Liver (tissue), 9 donors: ENCODE data around the gene ZNF132. TPM values are rescaled to one million over a fixed set of nuclear protein-coding genes. Genes with fewer than 3 reads are reported as not detected.

Experiments used
- DNase-seq: peaks from one replicate; pipeline ENCODE4 v3.0.0-alpha.2; 2017; ENCODE audit warnings: low spot score
- H3K27ac ChIP-seq, 2 donors: one replicate each; pipeline ENCODE4 v1.7.0; 2013; ENCODE audit warnings: inconsistent platforms in 2 of 2, low read length in 2 of 2, control low read depth in 1 of 2, low read depth in 1 of 2, mild to moderate bottlenecking in 1 of 2
- H3K27me3 ChIP-seq, 4 donors: one replicate each; pipeline versions ENCODE4 v1.6.1 to v1.7.0; 2013; ENCODE audit warnings: low read length in 3 of 4, inconsistent platforms in 1 of 4, mild to moderate bottlenecking in 1 of 4, moderate library complexity in 1 of 4; ENCODE audit not compliant: control insufficient read depth in 4 of 4, insufficient read depth in 4 of 4
- H3K36me3 ChIP-seq, 4 donors: one replicate each; pipeline versions ENCODE4 v1.6.1 to v1.7.0; 2013; ENCODE audit warnings: low read length in 3 of 4, mild to moderate bottlenecking in 3 of 4, low read depth in 1 of 4, moderate library complexity in 1 of 4; ENCODE audit not compliant: control insufficient read depth in 4 of 4, insufficient read depth in 3 of 4
- H3K4me1 ChIP-seq, 4 donors: one replicate each; pipeline versions ENCODE4 v1.6.1 to v1.7.0; 2013; ENCODE audit warnings: low read length in 3 of 4, mild to moderate bottlenecking in 3 of 4, moderate library complexity in 1 of 4; ENCODE audit not compliant: control insufficient read depth in 4 of 4, insufficient read depth in 4 of 4
- H3K4me3 ChIP-seq, 3 donors: one replicate each; pipeline versions ENCODE4 v1.6.1 to v1.7.0; 2013; ENCODE audit warnings: low read length in 3 of 3, control low read depth in 1 of 3, low read depth in 1 of 3, mild to moderate bottlenecking in 1 of 3
- H3K9ac ChIP-seq, 2 donors: one replicate each; pipeline ENCODE4 v1.7.0; 2013; ENCODE audit warnings: low read length in 2 of 2, mild to moderate bottlenecking in 2 of 2, moderate library complexity in 2 of 2, control low read depth in 1 of 2, low read depth in 1 of 2
- H3K9me3 ChIP-seq, 4 donors: one replicate each; pipeline versions ENCODE4 v1.6.1 to v1.7.0; 2013; ENCODE audit warnings: low read length in 3 of 4; ENCODE audit not compliant: control insufficient read depth in 4 of 4
- EGR1 ChIP-seq, 2 donors: IDR thresholded peaks; 2 replicates each; pipeline ENCODE4 v1.6.1; 2016 to 2018; ENCODE audit warnings: antibody characterized with exemption in 2 of 2, low read depth in 2 of 2
- FOXA1 ChIP-seq: IDR thresholded peaks from 2 replicates; pipeline ENCODE4 v1.6.1; 2016; ENCODE audit warnings: antibody characterized with exemption
- FOXA2 ChIP-seq: IDR thresholded peaks from 2 replicates; pipeline ENCODE4 v1.6.1; 2016; ENCODE audit warnings: antibody characterized with exemption
- GABPA ChIP-seq, 2 donors: IDR thresholded peaks in 1 of 2; conservative IDR thresholded peaks in 1 of 2; 2 replicates each; pipeline ENCODE4 v1.6.1; 2016; ENCODE audit warnings: antibody characterized with exemption in 2 of 2, mild to moderate bottlenecking in 1 of 2, moderate library complexity in 1 of 2
- HNF4G ChIP-seq: IDR thresholded peaks from 2 replicates; pipeline ENCODE4 v1.6.1; 2016; ENCODE audit warnings: antibody characterized with exemption
- JUND ChIP-seq, 2 donors: IDR thresholded peaks; 2 replicates each; pipeline ENCODE4 v1.6.1; 2016; ENCODE audit warnings: antibody characterized with exemption in 2 of 2
- NR2F2 ChIP-seq: IDR thresholded peaks from 2 replicates; pipeline ENCODE4 v1.6.1; 2016; ENCODE audit warnings: antibody characterized with exemption
- RAD21 ChIP-seq, 2 donors: IDR thresholded peaks; 2 replicates each; pipeline ENCODE4 v1.6.1; 2016; ENCODE audit warnings: antibody characterized with exemption in 2 of 2, mild to moderate bottlenecking in 2 of 2
- RXRA ChIP-seq, 2 donors: IDR thresholded peaks; 2 replicates each; pipeline ENCODE4 v1.6.1; 2017 to 2018; ENCODE audit warnings: antibody characterized with exemption in 2 of 2, mild to moderate bottlenecking in 1 of 2
- SP1 ChIP-seq: IDR thresholded peaks from 2 replicates; pipeline ENCODE4 v1.6.1; 2018; ENCODE audit warnings: antibody characterized with exemption, mild to moderate bottlenecking
- TAF1 ChIP-seq: conservative IDR thresholded peaks from 2 replicates; pipeline ENCODE4 v1.6.1; 2016; ENCODE audit warnings: antibody characterized with exemption, mild to moderate bottlenecking
- YY1 ChIP-seq: IDR thresholded peaks from 2 replicates; pipeline ENCODE4 v1.6.1; 2016; ENCODE audit warnings: antibody characterized with exemption, mild to moderate bottlenecking
- WGBS: extraction: QIAGEN DNeasy Blood & Tissue Kit; methylation state at CpG from one replicate; pipeline ENCODE4 v1.1.7; 2013; 5-methylcytosine and 5-hydroxymethylcytosine counted together
- polyA plus RNA-seq, 2 donors: library from polyadenylated mRNA; stranded (reverse) in 1 of 2; unstranded in 1 of 2; fragments of 200-250 nt in 1 of 2; fragments of >200 nt in 1 of 2; fragmentation: Nextera tagmentation in 1 of 2; extraction: Ambion mirVana in 1 of 2; gene quantifications; one replicate each; pipeline versions ENCODE4 v1.2.1 to v1.2.3, GENCODE V29; 2013 to 2015
- total RNA-seq, 2 donors: library from RNA; depleted of rRNA; stranded (reverse); fragments of >200 nt; gene quantifications; one replicate each; pipeline ENCODE4 v1.2.3, GENCODE V29; 2014
- TF ChIP-seq, protein P1 (sequence below): IDR thresholded peaks from 2 replicates; pipeline ENCODE4 v1.6.1; 2016; ENCODE audit warnings: antibody characterized with exemption, mild to moderate bottlenecking
- TF ChIP-seq, protein P2 (sequence below): IDR thresholded peaks from 2 replicates; pipeline ENCODE4 v1.6.1; 2016; ENCODE audit warnings: antibody characterized with exemption
- TF ChIP-seq, protein P3 (sequence below): IDR thresholded peaks from 2 replicates; pipeline ENCODE4 v1.6.1; 2016; ENCODE audit warnings: antibody characterized with exemption
- TF ChIP-seq, protein P4 (sequence below): fragments of 150-350 bp; IDR thresholded peaks from 2 replicates; pipeline ENCODE4 v1.5.1; 2017; ENCODE audit warnings: improper control_type of control experiment, low read depth, low read length; ENCODE audit not compliant: missing input control
- TF ChIP-seq, protein P5 (sequence below): IDR thresholded peaks from 2 replicates; pipeline ENCODE4 v1.6.1; 2016; ENCODE audit warnings: antibody characterized with exemption
- donor health status: healthy.
- donor health status: healthy.
- donor health status: healthy.
- donor health status: healthy.
- donor health status: healthy.

The ZNF132 gene
- total and polyA plus RNA-seq, 4 donors: 0.64 to 2.0 (median 1.0) TPM

DNA sequence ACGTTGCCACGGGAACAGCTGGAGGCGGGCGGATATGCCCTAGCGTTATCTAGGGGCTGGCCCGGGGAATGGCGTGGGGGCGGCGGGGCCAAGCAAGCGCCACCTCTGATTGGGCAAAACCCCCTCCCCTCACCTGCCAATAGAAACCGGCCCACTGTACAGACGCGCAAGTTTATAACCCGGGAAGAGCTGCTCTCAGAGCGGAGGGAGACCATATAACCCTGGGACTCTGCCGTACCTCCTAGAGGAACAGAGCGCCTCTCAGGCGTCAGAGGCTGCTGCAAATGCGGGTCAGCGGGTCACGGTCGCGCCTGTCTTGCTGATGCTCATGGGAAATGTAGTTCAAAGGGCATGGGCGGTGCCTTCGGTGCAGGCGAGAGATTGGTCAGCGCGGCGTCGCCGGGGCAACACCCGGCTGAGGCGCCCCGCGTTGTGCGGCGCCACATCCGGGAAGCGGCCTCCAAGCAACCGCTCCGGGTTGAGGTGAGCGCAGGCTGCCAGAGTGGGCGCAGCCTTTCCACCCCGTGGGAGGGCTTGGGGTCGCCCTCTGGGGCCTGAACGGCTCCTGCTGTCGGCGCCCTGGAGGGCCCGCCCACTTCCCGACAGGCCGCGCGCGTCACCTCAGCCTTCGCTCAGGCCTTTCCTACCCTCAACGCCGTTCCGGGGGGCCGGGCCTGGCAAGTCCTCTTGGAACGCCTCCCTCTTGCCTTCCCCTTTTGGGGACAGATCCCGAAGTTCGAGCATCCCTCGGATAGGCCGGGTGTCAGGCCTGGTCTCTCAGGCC, 36.0 kb upstream of the ZNF132 start, which contains the start of gene ZNF446:
Gene ZNF446 (plus strand): TSS at position 639 of the 784 bp plus-strand sequence. CDS start 867 bp downstream, outside the sequence.
- Histone ChIP-seq H3K4me3 (peak within 1 kb of the TSS; percentile 62 to 78 (median 62)), H3K9me3 (no peaks in the 10 kb centered on the region), H3K4me1 (peaks cover 5 to 21% (median 15%) of the 10 kb centered on the region in 4 donors), H3K36me3 (peaks cover 0 to 20% (median 4%) of the 10 kb centered on the region in 4 donors), H3K9ac (peak within 1 kb of the TSS; percentile 8 to 61), H3K27ac (peak within 1 kb of the TSS; percentile 87 to 88), H3K27me3 (no peaks in the 10 kb centered on the region)
- peak; percentile 58 to 69 for TF ChIP-seq RXRA (IDR thresholded peaks at IDR 0.05)
- TF ChIP-seq, protein P1, sequence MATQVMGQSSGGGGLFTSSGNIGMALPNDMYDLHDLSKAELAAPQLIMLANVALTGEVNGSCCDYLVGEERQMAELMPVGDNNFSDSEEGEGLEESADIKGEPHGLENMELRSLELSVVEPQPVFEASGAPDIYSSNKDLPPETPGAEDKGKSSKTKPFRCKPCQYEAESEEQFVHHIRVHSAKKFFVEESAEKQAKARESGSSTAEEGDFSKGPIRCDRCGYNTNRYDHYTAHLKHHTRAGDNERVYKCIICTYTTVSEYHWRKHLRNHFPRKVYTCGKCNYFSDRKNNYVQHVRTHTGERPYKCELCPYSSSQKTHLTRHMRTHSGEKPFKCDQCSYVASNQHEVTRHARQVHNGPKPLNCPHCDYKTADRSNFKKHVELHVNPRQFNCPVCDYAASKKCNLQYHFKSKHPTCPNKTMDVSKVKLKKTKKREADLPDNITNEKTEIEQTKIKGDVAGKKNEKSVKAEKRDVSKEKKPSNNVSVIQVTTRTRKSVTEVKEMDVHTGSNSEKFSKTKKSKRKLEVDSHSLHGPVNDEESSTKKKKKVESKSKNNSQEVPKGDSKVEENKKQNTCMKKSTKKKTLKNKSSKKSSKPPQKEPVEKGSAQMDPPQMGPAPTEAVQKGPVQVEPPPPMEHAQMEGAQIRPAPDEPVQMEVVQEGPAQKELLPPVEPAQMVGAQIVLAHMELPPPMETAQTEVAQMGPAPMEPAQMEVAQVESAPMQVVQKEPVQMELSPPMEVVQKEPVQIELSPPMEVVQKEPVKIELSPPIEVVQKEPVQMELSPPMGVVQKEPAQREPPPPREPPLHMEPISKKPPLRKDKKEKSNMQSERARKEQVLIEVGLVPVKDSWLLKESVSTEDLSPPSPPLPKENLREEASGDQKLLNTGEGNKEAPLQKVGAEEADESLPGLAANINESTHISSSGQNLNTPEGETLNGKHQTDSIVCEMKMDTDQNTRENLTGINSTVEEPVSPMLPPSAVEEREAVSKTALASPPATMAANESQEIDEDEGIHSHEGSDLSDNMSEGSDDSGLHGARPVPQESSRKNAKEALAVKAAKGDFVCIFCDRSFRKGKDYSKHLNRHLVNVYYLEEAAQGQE: peak; percentile 33
- TF ChIP-seq SP1: peak; percentile 82
- TF ChIP-seq RAD21 (IDR thresholded peaks at IDR 0.05): peak in 1 of 2 donors; percentile 26
- no peak for TF ChIP-seq FOXA1
- TF ChIP-seq YY1: peak; percentile 61
- TF ChIP-seq NR2F2: peak; percentile 97
- TF ChIP-seq TAF1: no peak
- peak; percentile 40 to 87 for TF ChIP-seq GABPA (IDR thresholded peaks at IDR 0.05 in 1 of 2, conservative IDR thresholded peaks at IDR 0.05 in 1 of 2)
- peak; percentile 15 to 77 for TF ChIP-seq EGR1 (IDR thresholded peaks at IDR 0.05; ENCODE audit: low read depth in 2 of 2)
- TF ChIP-seq HNF4G: no peak
- DNase-seq: peak; percentile 95
- under 1% methylated on average over 64 of the region's 64 CpGs for whole genome bisulfite sequencing

DNA sequence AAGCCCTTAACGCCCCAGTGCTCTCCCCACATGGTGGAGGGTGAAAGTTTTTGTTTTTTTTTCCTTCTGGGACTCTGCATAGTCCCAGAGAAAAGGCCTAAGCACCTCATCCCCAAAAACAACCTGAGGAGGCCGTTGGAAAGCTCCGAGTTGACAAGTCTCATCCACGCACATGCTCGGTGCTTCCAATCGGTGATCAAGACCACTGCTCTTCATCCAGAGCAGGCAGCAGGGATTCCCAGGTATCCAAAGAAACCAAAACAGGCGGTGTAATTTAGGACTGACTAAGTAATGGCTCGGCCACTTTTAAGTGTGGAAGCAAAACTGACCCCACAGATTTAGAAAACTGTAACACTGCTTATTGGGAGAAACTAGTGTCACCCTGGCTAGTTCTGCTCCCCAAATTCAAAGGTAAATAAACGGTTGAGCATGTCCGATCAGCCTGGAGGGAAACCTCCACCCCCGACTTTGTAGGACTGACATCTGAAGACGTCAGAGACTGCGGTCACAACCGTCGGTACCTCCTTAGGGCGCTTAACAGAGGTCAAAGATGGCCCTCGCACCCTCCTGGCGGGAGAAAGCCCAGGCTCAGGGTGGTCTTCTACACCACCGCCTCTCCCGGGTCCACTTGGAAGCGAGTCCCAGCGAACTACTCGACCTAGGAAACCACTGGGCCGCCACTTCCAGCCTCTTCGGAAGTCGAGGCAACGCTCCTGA, 35.2 kb upstream of the ZNF132 start:
- WGBS: 24% methylated on average over 27 of the region's 27 CpGs

More for the DNA sequence above, 35.2 kb upstream of the ZNF132 start:
- DNase-seq: no peak
- peak overlapping the region; percentile 62 to 78 (median 62) for H3K4me3 ChIP-seq
- H3K4me1 ChIP-seq: peaks cover 5 to 21% (median 15%) of the 10 kb centered on the region in 4 donors
- no peaks in the 10 kb centered on the region for H3K27me3 ChIP-seq
- H3K9me3 ChIP-seq: no peaks in the 10 kb centered on the region
- peak overlapping the region; percentile 87 to 88 for H3K27ac ChIP-seq
- peaks cover 0 to 13% (median 3%) of the 10 kb centered on the region in 4 donors for H3K36me3 ChIP-seq
- H3K9ac ChIP-seq: peak overlapping the region in 1 of 2 donors; percentile 61
- TF ChIP-seq, protein P1: no peak
- TF ChIP-seq YY1 (no peak), FOXA2 (no peak), NR2F2 (no peak), EGR1 (IDR thresholded peaks at IDR 0.05; ENCODE audit: low read depth in 2 of 2) (no peak), RAD21 (IDR thresholded peaks at IDR 0.05) (no peak), JUND (IDR thresholded peaks at IDR 0.05) (no peak), RXRA (IDR thresholded peaks at IDR 0.05) (no peak), HNF4G (no peak), FOXA1 (no peak), SP1 (no peak), TAF1 (no peak), GABPA (IDR thresholded peaks at IDR 0.05 in 1 of 2, conservative IDR thresholded peaks at IDR 0.05 in 1 of 2) (no peak)
- TF ChIP-seq, protein P2, sequence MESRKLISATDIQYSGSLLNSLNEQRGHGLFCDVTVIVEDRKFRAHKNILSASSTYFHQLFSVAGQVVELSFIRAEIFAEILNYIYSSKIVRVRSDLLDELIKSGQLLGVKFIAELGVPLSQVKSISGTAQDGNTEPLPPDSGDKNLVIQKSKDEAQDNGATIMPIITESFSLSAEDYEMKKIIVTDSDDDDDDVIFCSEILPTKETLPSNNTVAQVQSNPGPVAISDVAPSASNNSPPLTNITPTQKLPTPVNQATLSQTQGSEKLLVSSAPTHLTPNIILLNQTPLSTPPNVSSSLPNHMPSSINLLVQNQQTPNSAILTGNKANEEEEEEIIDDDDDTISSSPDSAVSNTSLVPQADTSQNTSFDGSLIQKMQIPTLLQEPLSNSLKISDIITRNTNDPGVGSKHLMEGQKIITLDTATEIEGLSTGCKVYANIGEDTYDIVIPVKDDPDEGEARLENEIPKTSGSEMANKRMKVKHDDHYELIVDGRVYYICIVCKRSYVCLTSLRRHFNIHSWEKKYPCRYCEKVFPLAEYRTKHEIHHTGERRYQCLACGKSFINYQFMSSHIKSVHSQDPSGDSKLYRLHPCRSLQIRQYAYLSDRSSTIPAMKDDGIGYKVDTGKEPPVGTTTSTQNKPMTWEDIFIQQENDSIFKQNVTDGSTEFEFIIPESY: no peak
- TF ChIP-seq, protein P3, sequence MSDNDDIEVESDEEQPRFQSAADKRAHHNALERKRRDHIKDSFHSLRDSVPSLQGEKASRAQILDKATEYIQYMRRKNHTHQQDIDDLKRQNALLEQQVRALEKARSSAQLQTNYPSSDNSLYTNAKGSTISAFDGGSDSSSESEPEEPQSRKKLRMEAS: no peak
- TF ChIP-seq, protein P4, sequence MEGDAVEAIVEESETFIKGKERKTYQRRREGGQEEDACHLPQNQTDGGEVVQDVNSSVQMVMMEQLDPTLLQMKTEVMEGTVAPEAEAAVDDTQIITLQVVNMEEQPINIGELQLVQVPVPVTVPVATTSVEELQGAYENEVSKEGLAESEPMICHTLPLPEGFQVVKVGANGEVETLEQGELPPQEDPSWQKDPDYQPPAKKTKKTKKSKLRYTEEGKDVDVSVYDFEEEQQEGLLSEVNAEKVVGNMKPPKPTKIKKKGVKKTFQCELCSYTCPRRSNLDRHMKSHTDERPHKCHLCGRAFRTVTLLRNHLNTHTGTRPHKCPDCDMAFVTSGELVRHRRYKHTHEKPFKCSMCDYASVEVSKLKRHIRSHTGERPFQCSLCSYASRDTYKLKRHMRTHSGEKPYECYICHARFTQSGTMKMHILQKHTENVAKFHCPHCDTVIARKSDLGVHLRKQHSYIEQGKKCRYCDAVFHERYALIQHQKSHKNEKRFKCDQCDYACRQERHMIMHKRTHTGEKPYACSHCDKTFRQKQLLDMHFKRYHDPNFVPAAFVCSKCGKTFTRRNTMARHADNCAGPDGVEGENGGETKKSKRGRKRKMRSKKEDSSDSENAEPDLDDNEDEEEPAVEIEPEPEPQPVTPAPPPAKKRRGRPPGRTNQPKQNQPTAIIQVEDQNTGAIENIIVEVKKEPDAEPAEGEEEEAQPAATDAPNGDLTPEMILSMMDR: no peak
- TF ChIP-seq, protein P5, sequence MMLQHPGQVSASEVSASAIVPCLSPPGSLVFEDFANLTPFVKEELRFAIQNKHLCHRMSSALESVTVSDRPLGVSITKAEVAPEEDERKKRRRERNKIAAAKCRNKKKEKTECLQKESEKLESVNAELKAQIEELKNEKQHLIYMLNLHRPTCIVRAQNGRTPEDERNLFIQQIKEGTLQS: no peak
